Ishikawa (cell line): ENCODE results near the gene DDX31.

Experiments
- CEBPB ChIP-seq: IDR thresholded peaks from 2 replicates; pipeline ENCODE4 v1.6.1; 2012
- EGR1 ChIP-seq: IDR thresholded peaks from 2 replicates; pipeline ENCODE4 v1.6.1; 2012
- EP300 ChIP-seq: IDR thresholded peaks from 2 replicates; pipeline ENCODE4 v1.6.1; 2012; ENCODE audit warnings: borderline replicate concordance
- FOXM1 ChIP-seq: IDR thresholded peaks from 2 replicates; pipeline ENCODE4 v1.6.1; 2012; ENCODE audit warnings: low read depth, borderline replicate concordance
- TAF1 ChIP-seq: IDR thresholded peaks from 2 replicates; pipeline ENCODE4 v1.6.1; 2012; ENCODE audit warnings: low read depth, mild to moderate bottlenecking
- TEAD4 ChIP-seq: IDR thresholded peaks from 2 replicates; pipeline ENCODE4 v1.6.1; 2012
- TF ChIP-seq, protein P1 (sequence below): IDR thresholded peaks from 2 replicates; pipeline ENCODE4 v1.6.1; 2012
- TF ChIP-seq, protein P2 (sequence below): IDR thresholded peaks from 2 replicates; pipeline ENCODE4 v1.6.1; 2012; ENCODE audit warnings: low read depth, mild to moderate bottlenecking
- TF ChIP-seq, protein P3 (sequence below): IDR thresholded peaks from 2 replicates; pipeline ENCODE4 v1.6.1; 2012

DNA sequence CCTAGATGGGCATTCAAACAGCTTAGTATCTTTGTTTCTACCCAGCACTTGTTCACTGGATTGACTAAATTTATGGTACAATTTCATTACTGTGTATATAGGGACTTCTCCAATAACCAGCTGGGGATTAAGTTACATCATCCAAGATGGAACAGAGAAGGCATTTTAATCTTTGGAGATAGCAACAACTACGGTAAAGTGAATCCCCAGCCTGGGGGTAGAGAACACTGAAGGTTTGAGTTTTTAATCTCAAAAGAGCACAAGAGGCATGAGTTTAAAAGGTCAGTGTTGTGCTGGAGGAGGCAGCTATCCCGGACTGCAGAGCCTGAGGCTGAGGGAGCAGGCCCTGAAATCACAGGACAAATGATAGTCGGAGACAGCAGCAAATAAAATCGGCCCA, 28.6 kb downstream of the DDX31 start:
- TF ChIP-seq, protein P1, sequence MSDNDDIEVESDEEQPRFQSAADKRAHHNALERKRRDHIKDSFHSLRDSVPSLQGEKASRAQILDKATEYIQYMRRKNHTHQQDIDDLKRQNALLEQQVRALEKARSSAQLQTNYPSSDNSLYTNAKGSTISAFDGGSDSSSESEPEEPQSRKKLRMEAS = no peak
- TF ChIP-seq, protein P2, sequence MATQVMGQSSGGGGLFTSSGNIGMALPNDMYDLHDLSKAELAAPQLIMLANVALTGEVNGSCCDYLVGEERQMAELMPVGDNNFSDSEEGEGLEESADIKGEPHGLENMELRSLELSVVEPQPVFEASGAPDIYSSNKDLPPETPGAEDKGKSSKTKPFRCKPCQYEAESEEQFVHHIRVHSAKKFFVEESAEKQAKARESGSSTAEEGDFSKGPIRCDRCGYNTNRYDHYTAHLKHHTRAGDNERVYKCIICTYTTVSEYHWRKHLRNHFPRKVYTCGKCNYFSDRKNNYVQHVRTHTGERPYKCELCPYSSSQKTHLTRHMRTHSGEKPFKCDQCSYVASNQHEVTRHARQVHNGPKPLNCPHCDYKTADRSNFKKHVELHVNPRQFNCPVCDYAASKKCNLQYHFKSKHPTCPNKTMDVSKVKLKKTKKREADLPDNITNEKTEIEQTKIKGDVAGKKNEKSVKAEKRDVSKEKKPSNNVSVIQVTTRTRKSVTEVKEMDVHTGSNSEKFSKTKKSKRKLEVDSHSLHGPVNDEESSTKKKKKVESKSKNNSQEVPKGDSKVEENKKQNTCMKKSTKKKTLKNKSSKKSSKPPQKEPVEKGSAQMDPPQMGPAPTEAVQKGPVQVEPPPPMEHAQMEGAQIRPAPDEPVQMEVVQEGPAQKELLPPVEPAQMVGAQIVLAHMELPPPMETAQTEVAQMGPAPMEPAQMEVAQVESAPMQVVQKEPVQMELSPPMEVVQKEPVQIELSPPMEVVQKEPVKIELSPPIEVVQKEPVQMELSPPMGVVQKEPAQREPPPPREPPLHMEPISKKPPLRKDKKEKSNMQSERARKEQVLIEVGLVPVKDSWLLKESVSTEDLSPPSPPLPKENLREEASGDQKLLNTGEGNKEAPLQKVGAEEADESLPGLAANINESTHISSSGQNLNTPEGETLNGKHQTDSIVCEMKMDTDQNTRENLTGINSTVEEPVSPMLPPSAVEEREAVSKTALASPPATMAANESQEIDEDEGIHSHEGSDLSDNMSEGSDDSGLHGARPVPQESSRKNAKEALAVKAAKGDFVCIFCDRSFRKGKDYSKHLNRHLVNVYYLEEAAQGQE = no peak
- TF ChIP-seq TAF1 = no peak
- no peak for TF ChIP-seq EGR1
- no peak for TF ChIP-seq FOXM1
- no peak for TF ChIP-seq TEAD4
- TF ChIP-seq, protein P3, sequence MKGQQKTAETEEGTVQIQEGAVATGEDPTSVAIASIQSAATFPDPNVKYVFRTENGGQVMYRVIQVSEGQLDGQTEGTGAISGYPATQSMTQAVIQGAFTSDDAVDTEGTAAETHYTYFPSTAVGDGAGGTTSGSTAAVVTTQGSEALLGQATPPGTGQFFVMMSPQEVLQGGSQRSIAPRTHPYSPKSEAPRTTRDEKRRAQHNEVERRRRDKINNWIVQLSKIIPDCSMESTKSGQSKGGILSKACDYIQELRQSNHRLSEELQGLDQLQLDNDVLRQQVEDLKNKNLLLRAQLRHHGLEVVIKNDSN = no peak
- TF ChIP-seq EP300 = no peak
- TF ChIP-seq CEBPB = no peak
